KOPT-K1 (cell line): Measurements from ENCODE around the gene MSMB.
"Not testable (repeated sequence)": the region's sequence is repeated elsewhere in the genome, so short reads cannot be mapped to it uniquely, and the experiment has no call there.

Experiments
- H3K27ac ChIP-seq: fragments of 200-600 bp; sonication (generic); 2 replicates; pipeline ENCODE4 v1.5.1; 2016; ENCODE audit warnings: antibody characterized with exemption, mild to moderate bottlenecking, low read depth, low read length; ENCODE audit not compliant: poor library complexity, severe bottlenecking
- H3K36me3 ChIP-seq: fragments of 200-600 bp; sonication (generic); 2 replicates; pipeline ENCODE4 v1.5.1; 2017; ENCODE audit warnings: antibody characterized with exemption, mild to moderate bottlenecking, low read length, moderate library complexity; ENCODE audit not compliant: insufficient read depth
- H3K9me3 ChIP-seq: fragments of 200-600 bp; sonication (generic); 2 replicates; pipeline ENCODE4 v1.5.1; 2017; ENCODE audit warnings: antibody characterized with exemption, low read length, mild to moderate bottlenecking; ENCODE audit not compliant: insufficient read depth, poor library complexity, severe bottlenecking

MSMB gene

GRCh38 chr10:46053534-46054434, 7.7 kb upstream of the MSMB start:
- Histone ChIP-seq H3K36me3 (no peaks in the 10 kb centered on the region), H3K9me3 (peaks cover 11% of the 10 kb centered on the region), H3K27ac (no peak overlapping the region)

- peaks cover 11% of the 10 kb centered on the region for H3K9me3 ChIP-seq
- H3K36me3 ChIP-seq, result no peaks in the 10 kb centered on the region
- no peak overlapping the region for H3K27ac ChIP-seq
Observed at GRCh38 chr10:46052791-46053375, 6.8 kb upstream of the MSMB start.

GRCh38 chr10:46052057-46052790, 6.2 kb upstream of the MSMB start:
- no peaks in the 10 kb centered on the region for H3K36me3 ChIP-seq
- H3K9me3 ChIP-seq, result peaks cover 8% of the 10 kb centered on the region
- no peak overlapping the region for H3K27ac ChIP-seq

GRCh38 chr10:46050941-46051623, 5.0 kb upstream of the MSMB start:
- H3K36me3 ChIP-seq, result no peaks in the 10 kb centered on the region

GRCh38 chr10:46049497-46049831, 3.4 kb upstream of the MSMB start:
- H3K9me3 ChIP-seq, H3K36me3 ChIP-seq, H3K27ac ChIP-seq: not testable (repeated sequence)

More at GRCh38 chr10:46050941-46051623, 5.0 kb upstream of the MSMB start:
- H3K27ac ChIP-seq, result no peak overlapping the region
- no peaks in the 10 kb centered on the region for H3K9me3 ChIP-seq

GRCh38 chr10:46048152-46048551, 2.1 kb upstream of the MSMB start:
- H3K27ac ChIP-seq, result no peak overlapping the region
- no peaks in the 10 kb centered on the region for H3K9me3 ChIP-seq
- H3K36me3 ChIP-seq, result no peaks in the 10 kb centered on the region

- Histone ChIP-seq H3K27ac (no peak overlapping the region), H3K36me3 (no peaks in the 10 kb centered on the region), H3K9me3 (no peaks in the 10 kb centered on the region)
Observed at GRCh38 chr10:46042527-46042926, 3.5 kb downstream of the MSMB start.

- Histone ChIP-seq H3K27ac (no peak overlapping the region), H3K36me3 (no peaks in the 10 kb centered on the region), H3K9me3 (no peaks in the 10 kb centered on the region)
Observed at GRCh38 chr10:46040004-46040403, 6.1 kb downstream of the MSMB start.

GRCh38 chr10:46037107-46037825, 8.8 kb downstream of the MSMB start:
- no peaks in the 10 kb centered on the region for H3K36me3 ChIP-seq
- H3K27ac ChIP-seq, result no peak overlapping the region
- H3K9me3 ChIP-seq, result no peaks in the 10 kb centered on the region

GRCh38 chr10:46035923-46036849, 9.9 kb downstream of the MSMB start:
- H3K9me3 ChIP-seq, result no peaks in the 10 kb centered on the region
- H3K36me3 ChIP-seq, result no peaks in the 10 kb centered on the region
- no peak overlapping the region for H3K27ac ChIP-seq

- H3K27ac ChIP-seq, result no peak overlapping the region
- H3K36me3 ChIP-seq, result no peaks in the 10 kb centered on the region
- H3K9me3 ChIP-seq, result no peaks in the 10 kb centered on the region
Observed at GRCh38 chr10:46033602-46034011, 12.5 kb downstream of the MSMB start.

GRCh38 chr10:46031648-46032532, 14.2 kb downstream of the MSMB start:
- no peaks in the 10 kb centered on the region for H3K9me3 ChIP-seq
- H3K36me3 ChIP-seq, result peaks cover 13% of the 10 kb centered on the region
- H3K27ac ChIP-seq, result no peak overlapping the region
